Endothelial cell of umbilical vein (primary cell): Measurements from ENCODE around the gene OOSP4A. TPM values are rescaled to one million over a fixed set of nuclear protein-coding genes. Genes with fewer than 3 reads are reported as not detected.

Experiments
- BruUV-seq: library from RNA; stranded (reverse); fragments of 400-500 nt; replicated peaks from 2 replicates; lab custom pipeline; 2021; lab: Mats Ljungman, UMichigan
- CTCF ChIA-PET: fragments of 300-600, 350-600 bp; sonication (Branson Sonifier 250); formaldehyde crosslinking; loops from one replicate; lab custom pipeline; 2021; ENCODE audit warnings: antibody characterized with exemption, inconsistent platforms; lab: Charles Lee
- POLR2A ChIA-PET: fragments of 300-600, 350-600 bp; sonication (Branson Sonifier 250); formaldehyde crosslinking; loops from one replicate; lab custom pipeline; 2021; ENCODE audit warnings: antibody characterized with exemption, inconsistent platforms; lab: Charles Lee
- DNase-seq: peaks from one replicate; pipeline ENCODE4 v3.0.0-alpha.2; 2011; ENCODE audit warnings: low read depth, low spot score
- FAIRE-seq: peaks from 2 replicates; lab custom pipeline; 2011; peaks lifted over from hg19 to GRCh38; lab: Jason Lieb, UNC
- H2AFZ ChIP-seq: 2 replicates; pipeline ENCODE4 v1.6.0; 2012; ENCODE audit warnings: low read depth, low read length, control low read depth, inconsistent platforms
- H3K27ac ChIP-seq: 2 replicates; pipeline ENCODE4 v1.5.1; 2011; ENCODE audit warnings: low read depth, mild to moderate bottlenecking, control low read depth, low read length, moderate library complexity; ENCODE audit not compliant: insufficient read depth
- H3K27me3 ChIP-seq, 2 experiments: 2 replicates each; pipeline versions ENCODE4 v1.6.0 to v1.6.1; 2011; ENCODE audit warnings: low read length in 2 of 2, mixed read lengths in 1 of 2; ENCODE audit not compliant: control insufficient read depth in 2 of 2, insufficient read depth in 2 of 2
- H3K36me3 ChIP-seq, 2 experiments: 2 replicates in 1 of 2; 3 replicates in 1 of 2; pipeline ENCODE4 v1.5.1; 2011; ENCODE audit warnings: low read length in 2 of 2, mild to moderate bottlenecking in 1 of 2, moderate library complexity in 1 of 2; ENCODE audit not compliant: control insufficient read depth in 2 of 2, insufficient read depth in 2 of 2; ENCODE audit errors: extremely low read depth in 1 of 2
- H3K4me1 ChIP-seq: 3 replicates; pipeline ENCODE4 v1.5.1; 2011; ENCODE audit warnings: mild to moderate bottlenecking, low read length; ENCODE audit not compliant: control insufficient read depth, insufficient read depth; ENCODE audit errors: extremely low read depth
- H3K4me2 ChIP-seq: 2 replicates; pipeline ENCODE4 v1.6.1; 2011; ENCODE audit warnings: low read length, control low read depth, mixed read lengths; ENCODE audit not compliant: insufficient read depth
- H3K4me3 ChIP-seq, 3 experiments: fragments of 200-600 bp in 1 of 3; sonication (generic), shearing (Covaris generic) in 1 of 3; replicated peaks in 1 of 3; 2 replicates each; pipeline ENCODE4 v1.5.1; 2011 to 2016; ENCODE audit warnings: control low read depth in 3 of 3, low read length in 3 of 3, mild to moderate bottlenecking in 2 of 3, inconsistent platforms in 1 of 3, low read depth in 1 of 3, moderate library complexity in 1 of 3; ENCODE audit not compliant: insufficient read depth in 1 of 3
- H3K79me2 ChIP-seq: 2 replicates; pipeline ENCODE4 v1.6.0; 2012; ENCODE audit warnings: low read length, inconsistent platforms; ENCODE audit not compliant: control insufficient read depth, insufficient read depth
- H3K9ac ChIP-seq: replicated peaks from 2 replicates; pipeline ENCODE3; 2011; ENCODE audit warnings: low read length, control low read depth; ENCODE audit not compliant: insufficient read depth; ENCODE audit errors: extremely low read depth
- H3K9me1 ChIP-seq: replicated peaks from 3 replicates; pipeline ENCODE4 v1.6.0; 2011; ENCODE audit warnings: mild to moderate bottlenecking, low read length; ENCODE audit not compliant: control insufficient read depth, insufficient read depth; ENCODE audit errors: extremely low read depth
- H3K9me3 ChIP-seq: replicated peaks from 2 replicates; pipeline ENCODE4 v1.5.1; 2012; ENCODE audit warnings: low read length, inconsistent platforms; ENCODE audit not compliant: control insufficient read depth, insufficient read depth
- H4K20me1 ChIP-seq: replicated peaks from 2 replicates; pipeline ENCODE3; 2011; ENCODE audit warnings: mild to moderate bottlenecking, low read length; ENCODE audit not compliant: control insufficient read depth, insufficient read depth; ENCODE audit errors: extremely low read depth
- CTCF ChIP-seq, 2 donors: IDR thresholded peaks; 1 replicate in 1 of 2; 2 replicates in 1 of 2; pipeline ENCODE4 v1.5.1; 2011; ENCODE audit warnings: low read length in 2 of 2, mild to moderate bottlenecking in 2 of 2, moderate library complexity in 2 of 2, control low read depth in 1 of 2, inconsistent platforms in 1 of 2, low read depth in 1 of 2; ENCODE audit not compliant: insufficient read depth in 1 of 2; ENCODE audit errors: extremely low read depth in 1 of 2
- EZH2 ChIP-seq: IDR thresholded peaks from 2 replicates; pipeline ENCODE4 v1.6.1; 2012; ENCODE audit warnings: borderline replicate concordance, low read depth, mild to moderate bottlenecking, moderate library complexity, low read length, inconsistent platforms; ENCODE audit not compliant: severe bottlenecking
- FOS ChIP-seq: IDR thresholded peaks from 2 replicates; pipeline ENCODE4 v1.6.1; 2011; ENCODE audit warnings: mild to moderate bottlenecking, low read length, moderate library complexity, borderline replicate concordance; ENCODE audit not compliant: insufficient read depth
- GATA2 ChIP-seq: IDR thresholded peaks from 2 replicates; pipeline ENCODE4 v1.7.0; 2011; ENCODE audit warnings: low read depth, mild to moderate bottlenecking, moderate library complexity, mixed read lengths, low read length; ENCODE audit not compliant: insufficient read length, insufficient read depth
- JUN ChIP-seq: IDR thresholded peaks from 2 replicates; pipeline ENCODE4 v1.6.1; 2011; ENCODE audit warnings: borderline replicate concordance, low read depth; ENCODE audit not compliant: insufficient read length, insufficient read depth
- MAX ChIP-seq: IDR thresholded peaks from 2 replicates; pipeline ENCODE4 v1.6.1; 2011; ENCODE audit not compliant: insufficient read depth, insufficient read length
- MYC ChIP-seq: IDR thresholded peaks from one replicate; pipeline ENCODE4 v1.6.1; 2011; ENCODE audit warnings: mild to moderate bottlenecking, low read depth, low read length
- POLR2A ChIP-seq: IDR thresholded peaks from 2 replicates; pipeline ENCODE4 v1.6.1; 2012; ENCODE audit warnings: low read depth, mild to moderate bottlenecking, control low read depth, low read length
- POLR2AphosphoS5 ChIP-seq: IDR thresholded peaks from 2 replicates; pipeline ENCODE4 v1.6.1; 2012; ENCODE audit warnings: low read depth, mild to moderate bottlenecking, control low read depth, low read length, moderate library complexity; ENCODE audit not compliant: insufficient read depth
- dilution Hi-C: fragments of 300-500 bp; cut with MboI; formaldehyde crosslinking; loops from one replicate; pipeline ENCODE4 v1.15.0; 2019; ENCODE audit warnings: low sequenced_read_pairs; ENCODE audit not compliant: extremely low pct_ligation_motif_present
- intact Hi-C: fragments of 100-400 bp; cut with micrococcal nuclease; formaldehyde crosslinking; loops from one replicate; pipeline ENCODE4 v1.10.0; 2022
- polyA plus RNA-seq, 4 experiments: library from polyadenylated mRNA; depleted of rRNA in 3 of 4; stranded (reverse) in 3 of 4; unstranded in 1 of 4; fragments of >200 nt; gene quantifications; 2 replicates each; pipeline versions ENCODE4 v1.2.1 to v1.2.3, GENCODE V29; 2011 to 2012; ENCODE audit warnings: missing spikeins in 1 of 4
- total RNA-seq: library from RNA; stranded (reverse); gene quantifications from 2 replicates; pipeline ENCODE4 v1.2.3, GENCODE V29; 2021

Gene OOSP4A
- total and polyA plus RNA-seq, 2 donors (not counting 3 experiments of a cell fraction or from before 2014, with no cell fraction given), result not detected

- ChIA-PET POLR2A (no interaction called here), CTCF (no interaction called here)
- H3K79me2 ChIP-seq, result no peaks in the 10 kb centered on the region
- H3K9ac ChIP-seq, result no peak overlapping the region
- no peak overlapping the region for H3K27ac ChIP-seq
- intact Hi-C loops, result no loop called here
- no peaks in the 10 kb centered on the region for H3K36me3 ChIP-seq
- H3K9me3 ChIP-seq, result no peaks in the 10 kb centered on the region
- H3K9me1 ChIP-seq, result no peaks in the 10 kb centered on the region
- H3K4me3 ChIP-seq, result no peak overlapping the region
- no peak for DNase-seq
- no peak for FAIRE-seq
- dilution Hi-C loops, result no loop called here
- TF ChIP-seq FOS, result no peak
- no peak for TF ChIP-seq CTCF (IDR thresholded peaks at IDR 0.05; ENCODE audit: extremely low read depth in 1 of 2, insufficient read depth in 1 of 2, low read depth in 1 of 2, low read length in 2 of 2)
- TF ChIP-seq MYC, result no peak
- TF ChIP-seq GATA2, result no peak
- TF ChIP-seq EZH2, result no peak
- TF ChIP-seq POLR2A, result no peak
- no peak for TF ChIP-seq POLR2AphosphoS5
- TF ChIP-seq MAX, result no peak
- no peak for TF ChIP-seq JUN
- H3K27me3 ChIP-seq, result peaks cover 2 to 6% of the 10 kb centered on the region in 2 experiments
- BruUV-seq, result no TSS peak
- H3K4me2 ChIP-seq, result no peak overlapping the region
- no peak overlapping the region for H2AFZ ChIP-seq
- H4K20me1 ChIP-seq, result no peaks in the 10 kb centered on the region
- no peaks in the 10 kb centered on the region for H3K4me1 ChIP-seq
Measured at GRCh38 chr11:59968395-59968783, 4.6 kb downstream of the OOSP4A start.
